Suppressor macrophage treated with lipopolysaccharide for 1 hour (primary cell): Measurements from ENCODE around the gene HTRA3.
"Not testable (repeated sequence)": the region's sequence is repeated elsewhere in the genome, so short reads cannot be mapped to it uniquely, and the experiment has no call there.

Experiments used
- DNase-seq, 3 donors: peaks; one replicate each; pipeline ENCODE4 v3.0.0-alpha.2; 2020 to 2022

The HTRA3 gene

DNA sequence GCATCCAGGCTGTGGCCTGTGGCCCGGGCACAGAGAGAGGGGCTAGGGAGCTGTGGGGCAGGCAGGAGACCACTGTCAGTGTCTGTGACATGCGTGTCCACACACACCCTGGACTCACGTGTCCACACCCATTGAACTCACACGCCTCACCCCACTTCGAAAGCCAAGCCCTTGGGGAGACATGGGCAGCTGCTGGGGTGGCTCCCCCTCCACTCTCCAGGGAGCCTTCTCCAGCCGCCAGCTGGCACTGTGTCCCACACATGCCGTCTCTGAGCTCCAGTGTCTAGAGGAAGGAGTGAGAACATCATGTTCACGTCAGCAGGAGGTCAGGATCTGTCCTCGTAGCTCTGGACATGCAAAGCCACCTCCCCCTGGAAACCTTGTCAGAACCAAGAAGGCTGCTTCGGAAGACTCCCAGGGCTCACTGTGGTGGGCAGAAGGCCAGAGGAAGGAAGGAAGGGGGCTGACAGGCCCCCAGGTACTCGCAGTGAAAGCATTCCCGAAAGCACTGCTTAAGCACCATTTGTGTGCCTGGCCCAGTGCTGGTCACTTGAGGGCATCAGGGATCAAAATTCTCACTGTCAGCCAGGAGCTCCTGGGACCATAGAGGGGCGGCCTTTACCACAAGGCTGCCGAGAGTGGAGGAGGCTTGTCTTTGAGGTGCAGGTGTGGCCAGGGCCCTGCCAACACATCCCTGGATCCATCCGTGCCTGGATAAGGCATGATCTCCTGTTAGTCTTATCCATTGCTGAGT lies 61.4 kb downstream of the HTRA3 start:
- no peak for DNase-seq

DNA sequence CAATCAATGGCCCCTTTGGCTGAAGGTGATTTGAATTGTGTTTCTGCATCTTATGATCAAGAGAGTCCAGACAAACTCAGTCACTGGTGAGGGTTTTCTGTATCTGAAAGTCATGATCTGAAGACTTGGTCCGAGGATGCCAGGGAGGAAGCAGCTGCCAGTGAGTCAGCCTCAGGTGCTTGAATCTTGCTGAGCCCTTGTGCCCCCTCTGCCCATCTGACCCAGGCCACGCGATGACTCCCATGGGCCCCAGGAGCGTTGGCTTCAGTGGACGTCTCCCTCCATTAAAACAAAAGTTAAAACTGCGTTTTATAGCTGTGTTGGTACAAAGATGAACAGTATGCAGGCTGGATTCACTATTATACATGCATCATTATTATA lies 62.0 kb downstream of the HTRA3 start:
- DNase-seq: peak in 2 of 3 donors; percentile 24 to 29

DNA sequence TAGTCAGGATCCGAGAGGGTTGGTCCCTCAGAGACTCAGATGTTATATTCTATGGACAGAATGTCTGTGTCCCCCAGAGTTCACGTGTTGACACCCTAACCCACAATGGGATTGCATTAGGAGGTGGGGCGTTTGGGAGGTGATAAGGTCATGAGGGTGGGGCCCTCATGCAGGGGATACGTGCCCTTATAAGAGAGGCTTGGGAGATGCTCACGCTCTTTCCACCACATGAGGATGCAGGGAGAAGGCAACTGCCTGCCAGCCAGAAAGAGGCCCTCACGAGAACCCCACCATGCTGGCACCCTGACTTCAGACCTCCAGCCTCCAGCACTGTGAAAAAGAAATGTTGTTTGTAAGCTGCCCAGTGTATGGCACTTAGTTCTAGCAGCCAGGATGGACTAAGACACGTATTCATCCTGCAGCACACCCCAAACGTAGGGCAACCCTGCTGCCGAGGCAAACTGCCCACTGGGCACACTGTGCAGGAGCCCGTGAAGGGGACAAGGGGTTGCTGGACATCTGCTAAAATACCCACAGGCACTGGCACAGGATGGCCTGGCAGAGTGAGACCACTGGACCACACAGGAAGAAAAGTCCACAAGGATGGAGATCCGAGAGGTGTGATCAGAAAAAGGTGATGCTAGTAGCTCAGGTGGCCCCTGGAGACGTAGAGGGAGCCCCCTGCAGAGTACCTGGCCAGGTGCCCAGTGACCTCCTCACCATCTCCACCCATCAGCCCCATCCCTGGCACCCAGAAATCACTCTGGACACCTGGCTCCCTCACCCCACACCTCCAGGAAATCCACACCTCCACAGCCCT lies 62.7 kb downstream of the HTRA3 start:
- DNase-seq: no peak

DNA sequence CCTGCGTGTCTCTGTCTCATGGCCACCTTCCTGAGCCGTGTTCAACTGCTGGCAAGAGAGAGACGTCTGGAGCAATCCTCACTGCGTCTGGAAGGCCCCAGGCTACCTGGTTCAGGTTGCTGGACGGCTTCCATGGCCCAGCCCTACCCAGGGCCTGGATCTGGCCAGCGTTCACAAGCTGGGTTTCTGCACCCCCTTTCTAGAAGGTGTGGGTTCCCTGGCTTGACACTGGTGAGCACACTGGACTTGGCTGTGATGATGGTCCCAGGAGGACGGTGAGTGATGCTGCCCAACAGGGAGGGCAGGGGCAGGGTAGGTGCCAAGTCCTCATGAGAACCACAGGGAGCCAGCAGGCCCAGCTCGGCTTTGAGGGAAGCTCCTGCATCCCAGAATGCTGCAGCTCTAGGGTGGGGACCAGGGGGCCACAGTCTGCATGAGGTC lies 63.4 kb downstream of the HTRA3 start:
- no peak for DNase-seq

DNA sequence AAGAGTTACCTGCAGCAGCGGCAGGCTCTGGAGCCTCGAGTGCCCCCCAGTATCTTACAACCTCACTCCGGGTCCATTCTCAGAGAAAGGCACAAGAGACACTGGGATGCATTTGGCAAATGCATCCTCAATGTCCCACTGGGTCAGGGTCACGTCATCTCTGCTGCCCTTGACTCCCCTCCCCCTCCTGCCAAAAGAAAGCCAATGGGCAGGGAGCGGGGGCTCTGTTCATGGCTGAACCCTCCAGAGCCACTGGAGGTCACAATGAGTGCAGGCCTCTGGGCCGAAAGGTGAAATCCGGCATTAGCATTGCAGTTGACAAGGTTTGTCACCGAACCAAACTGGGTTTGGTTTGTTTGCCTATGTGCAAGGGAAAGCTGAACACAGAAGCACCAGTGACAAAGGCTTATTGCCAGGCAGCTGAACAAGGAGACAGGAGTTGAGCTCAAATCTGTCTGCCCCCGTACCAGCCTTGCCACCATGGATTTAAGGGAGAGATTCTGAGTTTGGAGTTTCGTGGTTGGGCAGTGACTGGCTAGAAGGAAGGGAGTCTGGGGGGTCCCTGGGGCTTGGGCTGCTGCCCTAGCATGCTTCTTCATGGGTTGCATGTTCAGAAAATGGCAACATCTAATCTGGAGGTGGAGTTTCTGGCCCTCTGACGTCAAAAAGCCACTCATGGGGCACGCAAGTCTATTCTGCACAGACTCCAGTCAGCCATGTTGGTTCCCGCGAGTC lies 64.3 kb downstream of the HTRA3 start:
- no peak for DNase-seq

DNA sequence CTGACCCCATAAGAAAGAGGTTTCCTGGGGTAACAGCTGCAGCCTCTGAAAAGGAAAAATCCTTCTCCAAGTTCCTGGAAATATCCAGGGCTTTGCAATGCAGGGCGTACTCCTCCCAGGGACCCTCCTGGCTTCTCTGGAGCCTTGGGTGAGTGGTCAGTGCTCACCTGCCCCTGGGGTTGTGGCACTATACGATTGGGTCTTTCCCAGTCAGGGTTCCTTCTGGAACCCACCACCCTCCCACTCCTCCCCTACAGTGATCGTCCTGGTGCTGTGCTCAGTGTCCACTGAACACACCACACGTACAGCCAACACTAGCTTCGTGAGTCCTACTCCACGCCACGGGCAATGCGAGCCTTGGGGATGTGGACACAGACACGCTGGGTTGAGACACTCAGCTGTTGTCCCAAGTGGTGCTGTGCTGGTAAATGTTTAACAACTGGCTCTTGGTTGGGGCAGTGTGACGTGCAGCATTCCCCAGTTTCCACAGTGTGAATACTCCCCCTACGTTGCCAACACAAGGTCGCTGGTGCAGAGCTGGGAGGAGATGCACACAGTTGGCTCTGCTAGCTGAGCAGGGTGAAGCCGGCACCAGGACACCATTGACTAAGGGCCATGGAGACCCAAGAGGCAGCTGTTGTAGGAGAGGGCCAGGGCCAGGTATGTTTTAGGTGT lies 65.4 kb downstream of the HTRA3 start:
- no peak for DNase-seq

DNA sequence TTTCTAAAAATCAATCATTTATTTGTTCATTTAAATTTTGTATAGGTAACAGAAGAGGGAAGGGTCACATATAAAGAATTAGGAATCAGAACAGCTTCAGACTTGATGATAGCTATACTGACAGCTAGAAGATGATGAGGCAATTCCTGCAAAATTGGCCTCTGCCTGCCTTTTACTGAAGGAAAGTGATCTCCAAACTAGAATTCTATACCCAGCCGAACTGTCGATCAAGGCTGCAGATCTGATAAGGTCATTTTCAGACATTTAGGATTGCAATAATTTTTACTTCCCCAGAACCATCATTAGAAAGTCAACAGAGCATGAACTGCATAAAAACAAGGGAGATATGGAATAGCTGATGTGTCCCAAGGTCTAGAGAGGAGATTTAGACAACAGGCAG lies 66.3 kb downstream of the HTRA3 start:
- no peak for DNase-seq

DNA sequence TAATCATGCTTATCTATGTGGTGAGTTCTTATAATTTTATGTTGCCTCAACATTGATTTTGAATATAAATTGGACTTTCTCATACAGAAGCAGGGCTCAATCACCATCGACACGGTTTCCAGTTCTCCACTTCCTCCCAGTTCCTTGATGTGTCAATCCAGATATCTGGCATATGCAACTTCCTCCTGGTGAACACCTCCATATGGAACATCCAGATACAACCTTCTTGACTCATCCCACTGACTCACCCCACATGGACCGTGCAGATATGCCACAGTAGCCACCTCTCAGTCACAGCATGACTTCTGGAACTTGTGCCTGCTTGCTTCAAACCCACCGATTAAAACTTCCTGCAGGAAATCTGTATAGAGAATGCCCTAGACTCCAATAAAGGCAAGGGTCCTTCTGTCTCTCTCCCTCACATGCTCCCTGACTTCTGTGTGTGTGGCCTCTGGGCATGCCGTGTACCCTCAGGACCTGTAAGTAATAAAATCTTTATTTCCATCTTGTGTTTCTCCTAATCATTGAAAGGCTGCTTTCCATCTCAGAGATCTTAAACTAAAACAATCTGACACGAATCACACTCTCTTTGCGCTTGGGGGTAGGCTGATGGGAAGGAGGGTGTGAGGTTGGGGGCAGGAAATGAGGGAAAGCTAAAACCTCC lies 67.0 kb downstream of the HTRA3 start:
- DNase-seq: peak; percentile 74 to 82 (median 76)

DNA sequence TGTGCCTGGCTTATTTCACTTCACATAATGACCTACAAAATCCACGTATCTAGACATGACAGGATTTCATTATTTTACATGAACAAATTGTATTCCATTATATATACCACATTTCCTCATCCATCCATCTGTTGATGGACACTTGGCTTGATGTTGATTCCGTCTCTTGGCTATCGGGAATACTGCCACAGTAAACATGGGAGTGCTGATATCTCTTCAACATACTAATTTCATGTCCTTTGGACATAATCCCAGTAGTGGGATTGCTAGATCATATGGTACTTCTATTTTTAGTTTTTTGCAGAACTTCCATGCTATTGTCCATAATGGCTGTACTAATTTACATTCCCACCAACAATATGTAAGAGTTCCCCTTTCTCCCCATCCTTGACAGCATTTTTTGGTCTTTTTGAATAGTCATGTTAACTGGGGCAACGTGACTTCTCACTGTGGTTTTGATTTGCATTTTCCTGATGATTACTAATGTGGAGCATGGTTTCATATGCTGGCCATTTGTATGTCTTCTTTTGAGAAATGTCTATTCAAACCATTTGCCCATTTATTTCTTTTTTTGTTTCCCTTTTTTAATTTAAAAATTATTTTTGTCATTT lies 68.9 kb downstream of the HTRA3 start:
- DNase-seq: peak; percentile 62 to 90 (median 84)

DNA sequence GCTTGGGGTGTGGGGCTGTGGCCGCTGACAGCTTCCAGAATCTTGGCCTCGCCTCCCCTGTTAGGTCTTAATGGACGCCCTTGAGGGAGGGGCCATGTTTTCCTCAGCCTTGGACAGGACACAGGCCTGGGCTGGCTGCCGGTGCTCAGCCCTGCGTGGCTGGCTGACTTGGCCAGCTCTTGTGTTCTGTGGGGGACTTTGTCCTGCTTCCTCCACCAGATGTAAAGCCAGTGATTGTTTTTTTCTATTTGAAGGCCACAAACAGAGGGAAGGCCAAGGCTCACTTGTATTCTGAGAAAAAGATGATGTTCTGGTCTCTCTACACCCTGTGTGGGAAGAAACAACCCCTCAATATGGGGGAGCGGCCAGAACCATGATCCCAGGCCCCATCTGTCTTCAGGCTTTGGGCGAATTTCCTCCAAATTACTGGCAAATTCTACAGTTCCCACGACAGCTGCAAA lies 71.3 kb downstream of the HTRA3 start:
- no peak for DNase-seq

DNA sequence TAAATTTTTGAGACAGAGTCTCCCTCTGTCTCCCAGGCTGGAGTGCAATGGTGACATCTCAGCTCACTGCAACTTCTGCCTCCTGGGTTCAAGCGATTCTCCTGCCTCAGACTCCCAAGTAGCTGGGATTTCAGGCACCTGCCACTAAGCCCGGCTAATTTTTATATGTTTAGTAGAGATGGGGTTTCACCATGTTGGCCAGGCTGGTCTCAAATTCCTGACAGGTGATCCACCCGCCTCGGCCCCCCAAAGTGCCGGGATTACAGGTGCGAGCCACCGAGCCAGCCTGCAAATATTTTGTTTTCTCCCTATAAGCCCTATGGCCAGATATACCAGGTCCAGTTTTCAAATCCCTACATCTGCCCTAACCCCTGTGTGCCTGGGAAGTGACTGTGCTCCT lies 71.7 kb downstream of the HTRA3 start:
- not testable (repeated sequence) for DNase-seq

DNA sequence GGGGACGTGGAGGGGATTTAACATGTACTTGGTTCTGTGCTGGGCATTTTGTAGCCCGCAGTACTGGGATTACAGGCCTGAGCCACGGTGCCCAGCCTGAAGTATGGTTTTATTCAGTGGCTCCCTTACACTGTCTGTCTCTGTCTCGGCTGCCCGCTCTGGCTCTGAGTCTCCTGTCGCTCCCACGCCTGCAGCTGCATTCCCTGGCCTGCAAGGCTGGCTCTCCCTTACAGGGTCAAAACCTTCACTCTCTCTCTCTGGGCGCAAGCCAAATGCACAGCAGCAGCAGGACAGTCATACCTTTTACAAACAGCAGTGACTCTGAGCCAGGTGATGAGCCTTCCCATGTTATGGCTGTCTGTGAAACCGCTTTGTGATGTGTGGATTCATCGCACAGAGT lies 72.1 kb downstream of the HTRA3 start:
- no peak for DNase-seq

DNA sequence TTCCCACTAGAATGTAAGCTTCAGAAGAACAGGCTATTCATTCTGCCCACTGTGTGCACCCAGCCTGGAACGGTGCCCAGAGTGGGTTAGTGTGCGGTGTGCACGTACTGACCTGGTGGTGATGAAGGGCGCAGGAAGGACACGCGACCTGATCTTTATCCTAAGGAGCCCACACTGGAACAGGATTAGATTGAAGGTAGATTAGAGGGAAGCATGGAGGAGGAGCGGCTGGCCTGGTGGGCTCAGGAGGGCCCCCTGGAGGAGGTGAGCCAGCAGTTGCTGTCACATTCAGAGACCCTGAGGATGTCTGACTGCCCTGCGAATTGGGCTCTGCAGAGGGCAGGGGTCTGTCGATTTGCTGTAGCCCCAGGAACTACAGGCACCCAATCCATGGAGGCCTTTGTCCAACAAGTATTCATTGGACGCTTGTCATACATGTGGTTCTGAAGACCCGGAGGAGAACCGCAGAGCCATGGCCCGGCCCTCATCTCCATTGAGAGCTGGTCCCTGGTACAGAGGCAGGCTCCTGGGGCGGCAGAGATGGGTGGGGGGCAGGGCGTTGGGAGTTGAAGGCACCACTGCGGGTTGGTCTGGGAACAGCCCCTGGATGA lies 73.2 kb downstream of the HTRA3 start:
- no peak for DNase-seq

DNA sequence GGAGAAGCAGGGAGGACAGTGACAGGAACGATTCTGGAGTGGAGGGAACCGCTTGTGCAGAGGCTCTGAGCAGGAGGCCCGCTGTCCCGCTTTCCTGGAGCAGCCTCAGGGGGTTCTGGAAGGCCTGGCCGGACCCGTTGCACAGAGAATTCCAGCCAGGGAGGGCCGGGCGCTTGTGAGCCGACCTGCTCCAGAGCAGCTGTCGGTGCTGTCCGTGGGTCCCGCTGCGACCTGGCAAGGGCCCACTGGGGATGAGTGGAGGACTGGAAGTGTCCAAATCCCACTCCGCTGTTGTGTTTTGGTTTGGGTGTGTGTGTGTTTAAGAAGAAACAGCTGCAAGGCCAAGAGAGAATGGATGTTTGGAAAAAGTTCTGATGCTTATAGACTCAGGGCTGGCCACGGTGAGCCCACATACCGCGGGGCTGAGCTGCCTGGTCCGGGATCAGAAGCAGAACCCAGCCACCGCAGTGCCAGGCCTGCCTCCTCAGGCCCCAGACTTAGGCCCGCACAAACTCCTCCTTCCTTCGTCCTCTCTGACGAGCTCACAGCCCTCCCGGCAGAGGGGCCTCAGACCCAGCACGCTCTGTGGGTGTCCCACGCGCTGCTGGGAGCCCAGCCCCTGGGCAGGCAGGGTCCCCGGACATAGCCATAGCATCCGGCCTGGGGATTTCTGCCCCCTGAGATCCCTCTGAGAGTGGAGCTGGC lies 73.9 kb downstream of the HTRA3 start:
- no peak for DNase-seq

DNA sequence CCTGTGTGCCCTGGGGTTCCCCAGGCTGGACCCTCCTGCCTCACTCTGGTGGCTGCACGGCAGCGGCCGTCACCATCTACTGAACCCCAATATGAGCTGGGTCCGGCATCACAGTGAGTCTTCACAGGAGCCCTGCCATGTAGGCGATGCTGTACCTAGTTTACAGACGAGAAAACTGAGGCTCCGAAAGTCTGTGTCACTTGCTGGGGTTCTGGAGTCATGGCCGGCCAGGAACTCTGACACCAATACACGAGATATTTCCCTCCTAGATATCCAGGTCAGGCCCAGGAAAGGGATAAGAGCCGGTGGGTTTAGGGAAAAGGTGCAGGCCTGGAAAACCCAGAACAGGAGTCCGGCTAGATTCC lies 74.4 kb downstream of the HTRA3 start:
- DNase-seq: no peak

DNA sequence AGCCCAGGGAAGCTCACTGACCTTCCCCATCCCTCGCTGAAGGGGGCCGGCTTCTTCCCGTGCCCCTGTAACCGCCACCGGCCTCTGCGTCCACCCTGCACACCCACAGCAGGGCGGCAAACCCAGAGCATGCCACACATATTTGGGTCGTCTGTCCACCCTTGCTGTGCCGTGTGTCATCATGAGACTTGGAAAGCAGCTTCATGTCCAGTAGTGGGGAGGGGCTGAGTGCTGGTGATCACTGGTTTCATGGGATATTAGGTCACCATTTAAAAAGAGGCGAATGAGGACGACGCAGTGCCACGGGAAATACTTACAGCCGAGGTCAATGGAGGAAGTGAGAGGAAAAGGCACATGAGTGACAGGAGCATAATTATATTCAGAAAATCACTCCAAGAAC lies 74.8 kb downstream of the HTRA3 start:
- peak; percentile 39 to 53 (median 42) for DNase-seq

DNA sequence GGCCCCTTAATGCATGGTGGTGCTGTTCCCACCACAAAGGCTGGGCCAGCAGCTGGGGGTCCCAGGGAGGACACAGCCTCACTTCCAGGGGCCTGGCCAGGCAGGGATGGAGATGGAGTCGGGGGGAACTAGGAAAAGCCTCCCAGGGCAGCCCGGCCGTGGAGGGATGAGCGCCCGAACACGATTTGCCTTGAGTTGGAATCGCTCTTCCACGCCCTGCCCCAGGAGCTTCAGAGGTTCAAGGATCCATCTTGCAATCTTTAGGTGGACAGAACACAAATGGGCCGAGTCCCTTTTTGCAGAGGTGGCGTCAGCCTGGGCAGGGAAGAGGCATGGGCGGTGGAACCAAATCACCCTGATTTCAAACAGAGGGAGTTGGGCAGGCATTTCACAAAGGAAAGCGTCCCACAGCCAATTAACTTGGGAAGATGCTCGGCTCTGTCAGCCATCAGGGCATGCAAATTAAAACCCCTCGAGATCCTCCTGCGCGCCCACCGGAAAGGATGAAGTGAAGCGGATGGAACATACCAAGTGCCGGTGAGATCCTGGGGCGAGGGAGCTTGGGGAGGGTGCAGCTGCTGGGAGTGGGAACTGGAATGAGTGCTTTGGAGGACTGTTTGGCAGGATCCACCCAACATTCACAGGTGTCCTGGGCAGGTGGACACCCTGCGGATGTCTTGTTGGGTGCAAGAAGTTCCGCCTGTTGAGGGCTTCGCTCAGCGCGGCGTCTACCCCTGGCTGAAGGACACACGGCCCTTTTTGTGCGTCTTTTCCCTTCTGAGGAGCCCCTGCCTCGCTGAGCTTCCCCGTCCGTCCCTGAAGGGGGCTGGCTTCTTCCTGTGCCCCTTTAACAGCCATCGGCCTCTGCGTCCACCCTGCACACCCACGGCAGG lies 75.7 kb downstream of the HTRA3 start:
- no peak for DNase-seq

DNA sequence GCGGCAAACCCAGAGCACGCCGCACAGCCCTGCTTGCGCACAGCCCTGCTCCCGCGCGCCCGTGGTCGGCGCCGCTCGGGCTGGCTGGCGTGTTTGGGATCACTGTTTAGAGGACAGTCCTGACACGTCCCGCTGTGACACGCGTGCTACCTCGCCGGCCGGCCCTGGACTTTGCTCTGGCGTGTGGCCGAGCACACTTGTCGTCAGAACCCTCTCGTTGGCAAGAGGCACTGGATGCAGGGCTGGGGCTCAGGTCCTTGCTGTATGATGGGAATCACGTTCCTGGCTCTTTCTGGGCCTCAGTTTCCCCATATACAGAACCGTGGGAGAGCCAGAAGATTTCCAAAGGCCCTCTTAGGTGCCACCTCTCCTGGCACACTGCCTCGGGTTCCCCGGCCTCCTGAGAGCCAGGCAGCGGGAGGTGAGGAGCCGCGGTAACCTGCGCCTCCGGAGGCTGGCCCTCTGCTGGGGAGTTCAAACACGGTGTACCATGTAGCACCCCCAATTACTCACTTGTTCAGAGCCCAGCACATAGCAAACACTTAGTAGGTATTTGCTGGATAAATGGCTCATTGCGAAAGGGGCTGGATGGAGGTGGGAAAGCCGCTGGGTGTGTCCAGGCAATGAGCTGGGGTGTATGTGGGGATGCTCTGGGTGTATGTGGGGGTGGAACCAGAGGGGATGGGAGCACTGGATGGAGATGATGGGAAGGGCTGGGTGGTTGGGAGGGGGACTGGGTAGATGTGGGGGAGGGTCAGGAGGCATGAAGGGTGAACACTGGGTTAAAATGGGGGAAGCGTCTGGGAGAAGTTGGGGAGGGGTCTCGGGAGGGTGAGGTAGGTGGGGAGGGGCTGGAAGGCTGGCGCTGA lies 76.6 kb downstream of the HTRA3 start:
- DNase-seq: no peak
